ENCODE results near the gene LILRB3.
"Not testable (repeated sequence)": the region's sequence is repeated elsewhere in the genome, so short reads cannot be mapped to it uniquely, and the experiment has no call there.

The LILRB3 gene

DNA sequence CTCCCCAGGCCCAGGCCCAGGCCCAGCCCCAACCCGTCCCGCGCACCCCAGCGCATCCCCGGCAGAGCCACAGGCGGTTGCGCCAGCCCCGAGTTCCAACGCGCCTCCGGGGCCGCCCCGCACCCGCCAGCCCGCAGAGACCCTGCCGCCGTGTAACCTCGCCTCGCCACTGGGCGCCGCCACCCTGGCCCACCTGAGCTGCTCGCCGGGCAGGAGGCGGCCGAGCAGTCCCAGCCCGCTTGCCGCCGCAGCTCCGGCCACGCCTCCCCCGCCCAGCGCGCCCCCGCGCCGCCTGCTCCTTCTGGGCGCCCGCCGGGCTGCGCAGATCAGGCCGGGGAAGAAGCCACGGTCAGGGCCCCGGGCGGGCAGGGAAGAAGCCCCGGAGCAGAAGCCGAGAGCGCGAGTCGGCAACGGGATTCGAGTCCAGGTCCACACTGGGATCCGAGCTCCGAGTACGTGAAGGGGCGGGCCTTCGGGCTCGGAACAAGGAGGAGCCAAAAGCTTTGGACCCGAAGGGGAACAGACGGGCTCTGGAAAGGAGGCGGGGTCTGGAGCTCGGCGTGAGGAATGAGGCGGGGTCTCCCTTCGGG lies 33.6 kb downstream of the LILRB3 start, which contains the start of gene MBOAT7:
MBOAT7 (minus strand) TSS at position 436 of the 590 bp plus-strand sequence. CDS start 1,072 bp downstream, outside the sequence.
- DNase-seq: no peak

DNA sequence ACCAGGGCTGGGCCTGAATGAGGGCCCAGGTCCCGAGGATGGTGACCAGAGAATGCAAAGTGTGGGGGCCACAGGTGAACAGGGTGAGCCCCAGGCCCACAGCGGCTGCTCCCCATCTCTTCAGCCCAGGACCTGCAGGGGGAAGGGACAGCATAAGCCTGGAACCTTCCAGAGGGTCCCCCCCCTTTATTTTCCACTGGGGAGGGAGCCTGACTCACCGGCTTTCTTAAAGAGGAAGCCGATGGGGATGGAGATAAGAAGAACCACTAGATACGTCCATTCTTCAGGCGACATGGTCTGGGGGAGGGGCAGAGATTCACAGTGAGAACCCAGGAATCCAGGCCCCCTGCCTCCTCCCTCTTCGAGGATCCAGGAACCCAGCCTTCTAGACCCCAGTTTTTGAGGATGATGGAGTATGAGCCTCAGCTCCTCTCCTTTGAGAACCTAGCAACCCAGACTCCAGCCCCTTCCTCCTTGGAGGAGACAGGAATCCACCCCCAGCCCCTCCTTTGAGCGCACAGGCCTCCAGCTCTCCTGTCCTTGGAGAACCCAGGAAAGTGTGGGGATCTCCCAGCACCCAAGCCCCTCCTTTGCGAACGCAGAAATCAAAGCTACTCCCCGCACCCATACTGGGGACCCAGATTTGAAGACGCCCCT lies 34.5 kb downstream of the LILRB3 start:
- peak; percentile 69 for DNase-seq

DNA sequence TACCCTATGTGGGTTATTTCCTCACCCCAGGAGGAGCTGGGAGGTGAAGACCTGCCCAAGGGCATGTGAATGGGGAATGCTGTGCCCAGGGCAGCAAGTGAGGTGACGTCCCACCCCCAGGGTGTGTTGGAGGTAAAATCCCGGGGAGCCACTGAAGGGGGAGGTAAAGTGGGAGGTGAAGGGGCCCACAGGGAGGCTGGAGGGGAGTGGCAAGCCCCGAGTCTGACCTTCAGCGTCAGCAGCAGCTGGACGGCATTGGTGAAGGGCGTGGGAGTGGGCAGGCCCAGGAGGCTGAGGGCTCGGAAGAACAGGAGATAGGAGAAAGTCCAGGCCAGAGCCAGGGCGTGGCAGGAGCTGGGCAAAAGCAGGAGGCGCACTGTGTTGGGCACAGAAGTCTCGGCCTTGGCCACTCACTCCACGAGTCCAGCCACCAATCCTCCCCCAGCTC lies 35.8 kb downstream of the LILRB3 start:
- no peak for DNase-seq

DNA sequence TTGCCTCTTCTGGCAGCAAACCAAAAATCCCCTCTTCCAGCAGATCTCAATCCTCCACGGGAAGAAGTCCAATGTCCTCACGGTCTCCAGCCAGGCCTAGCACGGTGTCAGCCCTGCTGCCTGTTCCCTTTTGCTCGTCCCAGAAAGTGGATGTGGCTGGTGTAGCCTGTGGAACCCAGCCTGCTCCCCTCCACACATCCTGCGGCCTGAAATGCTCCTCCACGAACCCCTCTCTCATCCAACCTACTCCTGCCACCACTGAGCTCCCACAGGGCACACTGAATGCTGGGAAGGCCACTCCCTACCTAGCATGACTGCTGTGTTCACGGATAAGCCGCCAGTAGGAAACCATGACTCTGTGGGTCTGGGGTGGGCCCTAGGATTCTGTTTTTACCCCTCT lies 36.5 kb downstream of the LILRB3 start:
- no peak for DNase-seq

DNA sequence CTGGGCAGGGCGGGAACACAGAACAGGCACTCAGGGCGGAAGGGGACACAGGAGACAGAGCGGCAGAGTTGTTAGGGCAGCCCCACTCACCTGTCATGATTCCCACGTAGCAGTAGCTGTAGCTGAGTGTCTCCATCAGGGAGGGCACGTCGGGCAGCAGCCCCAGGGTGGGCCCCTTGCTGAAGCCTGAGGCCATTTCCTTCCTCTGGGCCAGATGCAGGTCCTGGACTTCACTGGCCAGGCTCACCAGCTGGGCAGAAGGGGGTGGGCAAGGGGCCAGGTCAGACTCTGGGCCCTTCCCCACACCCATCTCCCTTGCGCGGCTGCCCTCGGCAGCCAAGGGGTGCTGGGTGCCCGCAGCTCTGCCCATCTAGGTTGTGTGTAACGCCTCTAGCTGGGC lies 39.4 kb downstream of the LILRB3 start:
- DNase-seq: no peak

DNA sequence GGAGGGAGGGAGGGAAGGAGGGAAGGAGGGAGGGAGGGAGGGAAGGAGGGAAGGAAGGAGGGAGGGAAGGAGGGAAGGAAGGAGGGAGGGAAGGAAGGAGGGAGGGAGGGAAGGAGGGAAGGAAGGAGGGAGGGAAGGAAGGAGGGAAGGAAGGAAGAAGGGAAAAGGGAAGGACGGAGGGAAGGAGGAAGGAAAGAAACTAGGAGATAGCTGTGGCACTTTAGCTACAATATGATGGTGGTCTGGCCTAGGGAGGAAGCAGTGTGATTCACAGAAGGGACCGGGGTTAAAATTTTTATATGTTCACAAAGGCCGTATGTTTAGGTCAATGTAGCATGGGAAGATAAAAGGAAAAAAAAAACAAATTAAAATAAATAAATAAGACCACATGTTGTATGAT lies 40.9 kb downstream of the LILRB3 start:
- not testable (repeated sequence) for DNase-seq

DNA sequence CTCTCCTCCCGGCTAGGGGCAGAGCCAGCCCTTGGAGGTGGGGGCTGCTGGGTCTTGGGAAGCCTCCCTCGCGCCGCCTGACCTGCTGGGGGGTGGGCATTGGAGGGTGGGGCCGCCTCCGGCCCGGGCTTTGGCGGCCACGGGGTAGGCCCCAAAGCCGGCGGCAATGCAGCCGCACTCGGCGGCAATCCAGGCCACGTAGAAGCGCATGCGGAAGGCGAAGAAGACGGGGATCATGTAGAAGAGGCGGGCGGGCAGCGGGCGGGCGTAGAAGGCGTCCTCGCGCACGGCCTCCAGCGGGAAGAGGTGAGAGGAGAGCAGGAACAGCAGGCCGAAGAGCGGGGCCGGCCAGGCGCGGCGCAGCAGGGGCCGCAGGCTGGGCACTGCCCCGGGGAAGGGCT lies 42.1 kb downstream of the LILRB3 start:
- DNase-seq: no peak

DNA sequence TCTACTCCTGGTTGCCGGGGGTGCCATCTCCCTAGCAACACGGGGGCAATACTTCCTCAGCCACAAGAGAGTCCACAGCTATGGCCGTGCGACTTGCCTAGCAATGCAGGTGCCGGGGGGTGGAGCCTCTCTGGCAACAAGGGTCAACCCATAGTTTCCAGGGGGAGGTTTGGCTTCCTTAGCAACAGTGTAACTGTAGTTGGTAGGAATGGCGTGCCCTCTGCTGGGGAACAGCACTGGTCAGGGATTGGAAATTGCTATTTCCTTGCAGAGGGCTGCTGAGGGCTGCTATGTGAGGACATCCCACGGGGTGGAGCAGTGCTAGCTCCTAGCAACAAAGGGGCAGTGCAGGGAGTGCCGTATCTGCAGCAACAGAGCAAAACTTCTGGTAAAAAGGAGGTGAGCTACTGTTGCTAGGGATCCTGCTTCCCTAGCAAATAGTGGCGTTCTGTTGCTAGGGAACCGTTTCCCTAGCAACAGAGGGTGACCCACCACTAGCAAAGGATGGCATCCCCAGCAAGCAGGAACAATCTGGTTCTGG lies 42.8 kb downstream of the LILRB3 start:
- DNase-seq: no peak

DNA sequence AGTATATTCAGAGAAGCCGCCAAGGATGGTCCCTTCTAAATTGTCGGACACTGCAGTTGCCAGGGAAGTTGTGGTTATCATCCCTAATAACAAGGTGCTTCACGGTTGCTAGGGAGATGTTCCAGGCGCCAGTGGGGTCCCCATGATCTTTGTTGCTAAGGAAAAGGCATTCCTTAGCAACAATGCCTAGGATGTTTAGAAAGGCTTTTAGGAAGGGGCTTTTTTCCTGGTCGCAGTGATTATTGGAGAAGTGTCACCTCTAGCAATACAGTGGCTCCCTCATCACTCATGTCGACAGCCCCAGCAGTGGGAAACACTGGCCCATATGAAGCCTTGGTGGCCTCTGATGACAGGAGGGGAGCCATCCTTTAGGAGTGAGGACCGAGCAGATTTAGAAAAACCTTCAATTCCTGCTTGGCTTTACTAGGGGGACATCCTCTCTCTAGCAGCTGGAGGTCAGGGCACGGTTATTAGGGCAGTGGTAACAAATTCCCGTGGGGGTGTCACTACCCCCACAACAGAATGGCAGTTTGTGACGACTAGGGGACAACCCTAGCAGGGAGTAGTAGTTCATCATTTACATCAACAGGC lies 43.5 kb downstream of the LILRB3 start:
- no peak for DNase-seq

DNA sequence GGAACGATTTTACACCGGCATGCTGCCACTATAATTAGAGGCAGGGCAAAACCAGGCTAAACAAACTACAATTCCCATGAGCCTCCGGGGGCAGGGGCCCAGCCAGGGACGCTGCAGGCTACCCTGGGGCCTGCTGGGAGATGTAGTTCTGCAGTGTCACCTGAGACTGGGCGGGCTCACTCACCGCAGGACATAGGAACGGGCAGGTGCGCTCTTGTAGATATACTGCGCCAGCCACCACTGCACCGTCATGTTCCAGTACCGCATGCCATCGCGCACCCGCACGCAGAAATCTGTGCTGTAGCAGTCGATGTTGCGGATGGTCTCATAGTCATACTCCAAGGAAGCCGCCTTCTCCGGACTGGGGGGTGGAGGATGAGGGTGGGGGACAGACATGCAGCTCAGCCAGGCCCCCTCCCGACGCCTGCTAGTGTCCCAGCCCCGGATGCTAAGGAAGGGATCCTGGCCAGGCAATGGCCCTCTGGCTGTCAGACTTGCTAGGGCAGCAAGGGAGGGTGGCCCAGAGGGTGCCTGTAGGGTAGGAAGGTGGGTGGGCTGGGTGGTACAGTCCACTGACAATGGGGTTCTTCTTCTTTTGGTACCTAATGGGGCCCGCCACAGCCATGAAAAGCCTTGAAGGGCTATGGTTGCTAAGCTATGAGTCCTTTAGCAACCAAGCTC lies 44.1 kb downstream of the LILRB3 start:
- DNase-seq: peak; percentile 33

DNA sequence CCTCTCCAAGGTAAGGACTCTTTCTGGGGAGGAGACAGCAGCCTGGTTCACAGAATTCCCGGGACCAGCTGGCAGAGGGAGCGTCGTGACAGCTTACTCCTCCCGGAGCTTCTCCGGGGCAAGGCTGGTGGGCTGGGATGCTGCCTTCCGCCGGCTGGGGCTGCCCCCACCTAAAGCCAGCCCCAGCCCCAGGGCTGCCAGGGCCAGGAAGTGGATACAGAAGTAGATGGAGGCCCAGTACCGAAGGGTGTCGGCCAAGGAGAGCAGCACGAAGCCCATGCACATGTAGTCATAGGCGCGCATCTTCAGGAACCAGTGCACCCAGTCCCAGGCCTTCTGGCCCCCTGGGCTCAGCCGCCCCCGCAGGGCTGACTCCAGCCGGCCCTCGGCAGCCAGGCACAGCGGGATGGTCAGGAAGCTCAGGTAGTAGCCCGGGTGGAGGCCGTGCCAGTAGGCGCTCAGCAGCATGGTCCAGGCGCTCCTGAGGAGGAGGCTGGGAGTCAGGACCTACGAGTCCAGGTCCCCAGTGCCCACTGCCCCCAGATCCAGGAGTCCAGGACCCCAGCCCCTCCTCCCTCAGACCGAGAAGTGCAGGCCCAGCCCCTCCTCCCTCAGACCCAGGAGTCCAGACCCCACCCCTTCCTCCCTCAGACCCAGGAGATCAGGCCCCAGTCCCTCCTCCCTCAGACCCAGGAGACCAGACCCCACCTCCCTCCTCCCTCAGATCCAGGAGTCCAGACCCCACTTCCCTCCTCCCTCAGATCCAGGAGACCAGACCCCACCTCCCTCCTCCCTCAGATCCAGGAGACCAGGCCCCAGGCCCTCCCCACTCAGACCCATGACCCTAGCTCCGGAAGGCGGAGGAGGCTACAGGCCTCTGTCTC lies 48.6 kb downstream of the LILRB3 start:
- no peak for DNase-seq

DNA sequence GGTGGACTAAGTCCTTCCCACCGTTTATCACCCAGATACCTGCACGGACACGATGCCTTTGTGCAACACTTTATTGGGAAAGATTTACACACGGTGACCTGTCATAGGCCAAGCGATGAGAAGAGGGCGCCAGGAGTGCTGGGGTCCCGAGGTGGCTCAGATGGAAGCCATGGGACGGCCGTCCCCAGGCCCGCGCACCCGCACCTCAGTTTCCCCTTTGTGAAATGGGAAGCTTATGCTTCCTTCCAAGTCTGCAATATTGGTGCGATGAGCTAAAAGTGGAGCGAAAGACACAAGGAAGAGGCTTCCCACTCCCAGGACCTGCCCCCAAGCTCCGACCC lies 49.5 kb downstream of the LILRB3 start:
- no peak for DNase-seq

DNA sequence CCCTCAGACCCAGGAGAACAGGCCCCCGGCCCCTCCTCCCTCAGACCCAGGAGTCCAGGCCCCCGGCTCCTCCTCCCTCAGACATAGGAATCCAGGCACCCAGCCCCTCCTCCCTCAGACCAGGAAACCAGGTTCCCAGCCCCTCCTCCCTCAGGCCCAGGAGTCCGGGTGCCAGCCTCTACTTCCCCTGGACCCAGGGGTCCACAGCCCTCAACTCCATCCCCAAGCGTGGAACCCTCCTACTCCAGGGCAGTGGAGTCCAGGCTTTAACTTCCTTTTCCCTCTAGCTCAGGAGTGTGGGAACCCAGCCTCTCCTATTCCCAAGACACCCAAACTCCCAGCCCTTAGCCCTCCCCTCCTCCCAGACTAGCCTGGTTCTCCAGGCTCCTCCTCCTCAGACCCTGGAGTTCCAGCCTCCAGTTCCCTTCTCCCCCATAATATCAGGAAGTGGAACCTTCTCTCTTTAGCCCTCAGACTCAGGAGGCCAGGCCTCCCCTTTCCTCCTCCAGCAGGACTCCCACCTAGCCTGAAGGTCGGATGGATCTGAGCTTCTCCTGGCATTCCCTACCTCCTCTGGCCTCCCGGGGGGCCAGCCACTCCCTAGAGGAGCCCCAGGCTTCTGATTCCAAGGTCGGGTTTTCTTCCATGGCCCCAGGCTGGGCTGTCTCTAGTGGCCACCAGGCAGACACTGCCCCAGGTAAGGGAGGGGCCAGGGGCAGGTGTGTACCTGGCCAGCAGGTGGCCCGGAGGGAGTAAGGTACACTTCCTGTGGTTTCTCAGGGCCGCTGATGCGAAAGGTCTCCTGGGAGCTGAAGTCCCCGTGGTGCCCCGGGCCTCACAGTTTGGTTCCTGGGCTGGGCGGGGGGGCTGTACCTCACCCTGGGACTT lies 50.1 kb downstream of the LILRB3 start, which contains the start of gene TMC4:
TMC4 (minus strand) TSS at position 690 of the 888 bp plus-strand sequence; CDS start at position 647, 43 bp downstream.
- no peak for DNase-seq

DNA sequence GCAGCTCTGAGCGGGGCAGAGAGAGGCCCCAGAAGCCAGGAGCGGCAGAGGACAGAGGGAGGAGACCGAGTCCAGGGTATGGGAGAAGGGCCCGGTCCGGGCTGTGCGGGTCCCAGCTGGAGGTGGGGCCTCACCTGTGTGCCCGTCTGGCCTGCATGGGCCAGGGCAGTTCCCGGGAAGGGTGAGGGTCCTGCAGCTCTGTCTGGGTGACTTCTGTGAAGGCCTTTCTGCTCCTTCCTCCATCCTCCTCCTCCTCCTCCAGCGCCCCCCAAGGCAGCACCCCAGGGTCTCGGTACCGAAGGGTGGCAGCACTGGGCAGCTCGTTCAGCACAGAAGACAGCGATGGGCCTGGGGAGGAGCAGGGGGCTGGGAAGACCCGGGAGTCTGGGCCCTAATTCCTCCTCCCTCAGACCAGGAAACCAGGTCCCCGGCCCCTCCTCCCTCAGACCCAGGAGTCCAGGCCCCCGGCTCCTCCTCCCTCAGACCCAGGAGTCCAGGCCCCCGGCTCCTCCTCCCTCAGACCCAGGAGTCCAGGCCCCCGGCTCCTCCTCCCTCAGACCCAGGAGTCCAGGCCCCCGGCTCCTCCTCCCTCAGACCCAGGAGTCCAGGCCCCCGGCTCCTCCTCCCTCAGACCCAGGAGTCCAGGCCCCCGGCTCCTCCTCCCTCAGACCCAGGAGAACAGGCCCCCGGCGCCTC lies 50.9 kb downstream of the LILRB3 start:
- not testable (repeated sequence) for DNase-seq

DNA sequence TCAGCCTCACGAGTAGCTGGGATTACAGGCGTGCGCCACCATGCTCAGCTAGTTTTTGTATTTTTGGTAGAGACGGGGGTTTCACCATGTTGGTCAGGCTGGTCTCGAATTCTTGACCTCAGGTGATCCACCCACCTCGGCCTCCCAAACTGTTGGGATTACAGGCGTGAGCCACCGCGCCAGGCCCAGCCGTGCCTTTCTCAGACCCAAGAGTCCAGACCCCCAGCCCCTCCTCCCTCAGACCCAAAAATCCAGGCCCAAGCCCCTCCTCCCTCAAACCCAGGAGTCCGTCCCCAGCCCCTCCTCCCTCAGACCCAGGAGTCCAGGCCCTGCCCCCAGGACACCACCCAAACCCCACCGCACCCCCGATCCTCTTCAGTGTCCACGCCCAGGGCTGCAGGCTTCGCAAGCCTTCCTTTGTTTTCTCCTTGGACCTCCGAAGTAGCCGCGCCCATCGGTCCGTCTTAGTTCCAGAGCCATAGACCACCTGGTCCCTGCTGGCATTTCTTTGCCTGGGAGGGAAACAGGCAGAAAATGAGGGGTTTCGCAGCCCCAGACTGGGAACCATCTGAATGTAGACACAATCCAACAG lies 53.6 kb downstream of the LILRB3 start:
- no peak for DNase-seq

DNA sequence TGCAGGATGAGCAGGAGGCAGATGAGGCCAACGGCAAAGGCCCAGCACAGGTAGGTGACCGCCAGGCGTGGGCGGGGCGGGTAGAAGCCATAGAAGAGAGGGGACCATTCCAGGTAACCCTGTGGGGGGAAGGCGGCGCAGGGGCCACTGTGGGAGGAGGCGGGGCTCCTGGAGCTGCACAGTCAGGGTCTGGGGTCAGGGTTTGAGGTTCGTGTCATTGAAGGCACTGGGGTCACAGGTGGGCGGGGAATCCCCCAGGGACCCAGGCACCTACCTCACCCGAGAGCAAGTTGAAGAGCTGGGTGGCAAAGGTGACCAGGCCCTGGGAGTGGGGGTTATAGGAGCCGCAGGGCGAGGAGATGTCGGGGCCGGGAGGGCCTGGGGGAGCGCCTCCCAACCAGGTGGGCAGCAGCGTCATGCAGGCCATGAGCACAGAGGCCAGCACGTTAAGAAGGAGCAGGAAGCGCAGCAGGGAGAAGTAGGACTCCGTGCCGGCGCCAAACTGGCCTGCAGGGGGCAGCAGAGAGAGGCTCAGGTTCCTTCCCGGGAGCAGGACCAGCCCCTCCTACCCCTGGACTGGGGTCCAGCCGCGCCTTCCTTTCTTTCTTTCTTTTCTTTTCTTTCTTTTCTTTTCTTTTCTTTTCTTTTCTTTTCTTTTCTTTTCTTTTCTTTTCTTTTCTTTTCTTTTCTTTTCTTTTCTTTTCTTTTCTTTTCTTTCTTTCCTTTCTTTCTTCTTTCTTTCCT lies 54.5 kb downstream of the LILRB3 start:
- peak; percentile 95 for DNase-seq

Measured in stimulated activated CD4-positive, alpha-beta T cell treated with anti-CD3 and anti-CD28 coated beads, Interleukin-4, amount 100 ng/mL, for 24 hours (primary cell).